Measurements from ENCODE around the gene COL23A1. TPM values are rescaled to one million over a fixed set of nuclear protein-coding genes. Genes with fewer than 3 reads are reported as not detected.

The COL23A1 gene
- total and polyA plus RNA-seq, 2 experiments from 2014 or later: 4.8 to 8.2 TPM

DNA sequence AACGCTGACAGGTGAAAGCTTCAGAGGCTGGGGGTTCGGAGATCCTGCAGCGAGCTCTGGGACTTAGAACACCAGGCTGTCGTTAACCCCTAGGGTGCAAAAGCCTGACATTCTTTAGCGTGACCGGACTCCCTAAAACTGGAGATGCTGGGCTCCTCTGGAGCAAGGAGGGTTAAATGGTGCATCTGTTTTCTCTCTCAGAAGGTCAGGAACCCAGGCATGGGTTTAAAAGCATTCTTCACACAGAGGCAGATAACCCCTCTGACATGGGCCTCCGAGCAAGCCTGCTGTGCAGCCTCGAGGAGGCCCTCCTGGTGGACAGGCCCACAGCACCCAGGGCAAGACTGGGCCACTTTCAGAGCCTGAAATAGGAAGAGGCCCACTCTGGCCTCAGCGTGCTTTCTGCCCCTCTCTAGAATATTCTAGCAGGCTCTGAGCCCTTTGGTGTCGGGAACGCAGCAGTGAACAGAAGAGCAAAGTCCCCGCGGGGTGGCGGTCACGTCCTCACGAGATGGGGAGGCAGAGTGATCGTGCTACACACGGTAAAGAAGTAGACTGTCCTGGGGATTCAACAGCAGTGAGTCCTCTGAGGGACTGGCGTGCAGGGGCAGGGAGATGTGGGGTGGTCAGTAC lies 124.8 kb downstream of the COL23A1 start:
- H3K79me2 ChIP-seq (replicated peaks; ENCODE audit: insufficient read depth): no peaks in the 10 kb centered on the region
- peaks cover 7% of the 10 kb centered on the region for H3K27me3 Mint-ChIP-seq (ENCODE audit: insufficient read depth, low read depth, poor library complexity)
- TF ChIP-seq STAT1 (IDR thresholded peaks at IDR 0.05; ENCODE audit: unreplicated experiment): no peak
- TF ChIP-seq, protein P1, sequence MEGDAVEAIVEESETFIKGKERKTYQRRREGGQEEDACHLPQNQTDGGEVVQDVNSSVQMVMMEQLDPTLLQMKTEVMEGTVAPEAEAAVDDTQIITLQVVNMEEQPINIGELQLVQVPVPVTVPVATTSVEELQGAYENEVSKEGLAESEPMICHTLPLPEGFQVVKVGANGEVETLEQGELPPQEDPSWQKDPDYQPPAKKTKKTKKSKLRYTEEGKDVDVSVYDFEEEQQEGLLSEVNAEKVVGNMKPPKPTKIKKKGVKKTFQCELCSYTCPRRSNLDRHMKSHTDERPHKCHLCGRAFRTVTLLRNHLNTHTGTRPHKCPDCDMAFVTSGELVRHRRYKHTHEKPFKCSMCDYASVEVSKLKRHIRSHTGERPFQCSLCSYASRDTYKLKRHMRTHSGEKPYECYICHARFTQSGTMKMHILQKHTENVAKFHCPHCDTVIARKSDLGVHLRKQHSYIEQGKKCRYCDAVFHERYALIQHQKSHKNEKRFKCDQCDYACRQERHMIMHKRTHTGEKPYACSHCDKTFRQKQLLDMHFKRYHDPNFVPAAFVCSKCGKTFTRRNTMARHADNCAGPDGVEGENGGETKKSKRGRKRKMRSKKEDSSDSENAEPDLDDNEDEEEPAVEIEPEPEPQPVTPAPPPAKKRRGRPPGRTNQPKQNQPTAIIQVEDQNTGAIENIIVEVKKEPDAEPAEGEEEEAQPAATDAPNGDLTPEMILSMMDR (conservative IDR thresholded peaks at IDR 0.05; ENCODE audit: low read depth in 2 of 2): peak in 1 of 2 experiments; percentile 28; a peak in 2 of 4 replicates
- peaks cover 46% of the 10 kb centered on the region for H3K4me1 Mint-ChIP-seq
- DNase-seq (ENCODE audit: low spot score) (no peak), ATAC-seq (no peak)
- H3K4me2 ChIP-seq: no peak overlapping the region
- no peak overlapping the region for H2AFZ ChIP-seq
- no peaks in the 10 kb centered on the region for H3K9me3 Mint-ChIP-seq
- H4K20me1 ChIP-seq (replicated peaks; ENCODE audit: insufficient read depth): no peaks in the 10 kb centered on the region
- peaks cover 24% of the 10 kb centered on the region for H3K4me1 ChIP-seq (ENCODE audit: insufficient read depth)
- no peaks in the 10 kb centered on the region for H3K36me3 Mint-ChIP-seq (ENCODE audit: low read depth)
- 0 out of 2 replicates have a peak, but pooled peaks cover 4% of the 10 kb centered on the region for H3F3A ChIP-seq (replicated peaks; ENCODE audit: low read depth)
- no peaks in the 10 kb centered on the region for H3K27me3 ChIP-seq (ENCODE audit: insufficient read depth)
- no peaks in the 10 kb centered on the region for H3K36me3 ChIP-seq (ENCODE audit: insufficient read depth)
- no peaks in the 10 kb centered on the region for H3K9me2 ChIP-seq (ENCODE audit: insufficient read depth)
- no peak overlapping the region for H3K4me3 Mint-ChIP-seq
- no peak overlapping the region for H3K4me3 ChIP-seq
- no peak overlapping the region for H3K27ac Mint-ChIP-seq
- H3K27ac ChIP-seq (ENCODE audit: low read depth): no peak overlapping the region

DNA sequence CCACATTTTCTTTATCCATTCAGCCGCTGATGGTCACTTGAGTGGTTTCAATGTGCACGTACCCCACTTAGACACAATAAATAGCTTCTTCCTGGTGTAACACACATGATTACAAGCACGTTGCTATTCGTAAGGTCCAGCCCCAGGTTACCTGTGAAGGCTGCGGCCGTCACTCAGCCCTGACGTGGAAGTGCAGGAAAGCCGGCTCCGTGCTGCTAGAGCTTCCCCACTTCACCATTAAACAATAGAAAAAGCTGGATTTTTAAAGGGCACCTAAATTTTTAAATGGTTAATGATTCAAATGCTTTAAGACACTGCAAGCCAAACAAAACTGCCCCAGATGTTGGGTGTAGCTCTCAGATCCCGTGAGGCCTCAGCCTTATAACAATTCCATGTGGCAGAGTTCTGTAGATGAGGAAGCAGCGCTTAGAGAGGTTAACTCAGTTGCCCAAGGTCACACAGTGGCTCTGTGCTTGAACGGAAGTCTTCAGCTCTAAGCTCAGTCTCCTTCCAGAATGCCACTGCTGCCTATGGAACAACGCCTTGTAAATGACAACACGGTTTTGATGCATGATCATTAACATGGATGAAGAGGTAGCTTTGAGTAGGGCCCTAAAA lies 125.7 kb downstream of the COL23A1 start:
- H3K4me1 Mint-ChIP-seq: peaks cover 42% of the 10 kb centered on the region
- H2AFZ ChIP-seq: no peak overlapping the region
- 0 out of 2 replicates have a peak, but pooled peaks cover 4% of the 10 kb centered on the region for H3F3A ChIP-seq (replicated peaks; ENCODE audit: low read depth)
- no peaks in the 10 kb centered on the region for H3K36me3 Mint-ChIP-seq (ENCODE audit: low read depth)
- H3K9me2 ChIP-seq (ENCODE audit: insufficient read depth): no peaks in the 10 kb centered on the region
- no peaks in the 10 kb centered on the region for H4K20me1 ChIP-seq (replicated peaks; ENCODE audit: insufficient read depth)
- peaks cover 4% of the 10 kb centered on the region for H3K27me3 Mint-ChIP-seq (ENCODE audit: insufficient read depth, low read depth, poor library complexity)
- peaks cover 24% of the 10 kb centered on the region for H3K4me1 ChIP-seq (ENCODE audit: insufficient read depth)
- no peak overlapping the region for H3K4me3 ChIP-seq
- TF ChIP-seq ZNF114 (CRISPR knock-in tag; IDR thresholded peaks at IDR 0.05): no peak
- no peak for TF ChIP-seq NANOG (IDR thresholded peaks at IDR 0.05; ENCODE audit: borderline replicate concordance)
- H3K27me3 ChIP-seq (ENCODE audit: insufficient read depth): no peaks in the 10 kb centered on the region
- no peaks in the 10 kb centered on the region for H3K36me3 ChIP-seq (ENCODE audit: insufficient read depth)
- no peak for ATAC-seq
- no peak overlapping the region for H3K27ac ChIP-seq (ENCODE audit: low read depth)
- H3K27ac Mint-ChIP-seq: no peak overlapping the region
- DNase-seq (ENCODE audit: low spot score): no peak
- H3K4me3 Mint-ChIP-seq: no peak overlapping the region
- no peak overlapping the region for H3K4me2 ChIP-seq
- H3K79me2 ChIP-seq (replicated peaks; ENCODE audit: insufficient read depth): no peaks in the 10 kb centered on the region
- no peaks in the 10 kb centered on the region for H3K9me3 Mint-ChIP-seq

DNA sequence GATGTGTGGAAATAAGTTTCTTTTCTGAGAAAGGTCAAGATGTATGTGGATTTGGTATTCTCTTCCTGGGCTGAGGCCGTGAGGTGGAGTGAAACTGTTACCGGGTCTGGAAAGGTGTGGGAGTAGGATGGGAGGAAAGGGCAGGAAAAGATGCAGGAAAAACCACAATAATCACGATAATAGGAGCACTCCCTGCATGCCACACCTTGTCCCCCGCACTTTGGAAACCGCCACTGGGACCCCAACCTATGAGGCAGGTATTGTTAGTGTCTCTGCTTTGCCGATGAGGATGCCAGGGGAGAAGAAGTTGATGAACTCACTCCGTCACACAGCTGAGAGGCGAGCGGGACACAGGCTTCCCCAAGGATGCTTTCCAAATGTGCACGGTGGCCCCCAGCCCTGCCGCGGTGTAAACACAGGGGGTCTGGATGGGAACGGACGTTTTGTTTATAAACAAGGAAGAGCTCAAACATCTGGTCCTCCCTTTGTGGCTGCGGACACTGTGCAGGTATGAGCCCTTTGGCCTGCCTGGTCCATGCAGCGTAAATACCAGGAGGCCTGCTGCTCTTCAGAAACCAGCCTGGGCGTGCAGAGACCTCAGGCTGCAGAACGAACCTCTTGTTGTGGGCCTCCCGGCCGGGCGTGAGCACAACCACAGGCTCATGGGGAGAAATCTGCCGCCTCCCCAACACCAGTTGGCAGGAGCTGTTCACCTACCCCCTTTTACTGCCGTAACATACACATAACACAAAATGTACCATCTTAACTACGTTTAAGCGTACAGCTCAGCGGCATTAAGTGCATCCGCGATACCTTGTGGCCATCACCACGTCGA lies 126.7 kb downstream of the COL23A1 start:
- 0 out of 2 replicates have a peak, but pooled peaks cover 4% of the 10 kb centered on the region for H3F3A ChIP-seq (replicated peaks; ENCODE audit: low read depth)
- H3K4me1 ChIP-seq (ENCODE audit: insufficient read depth): peaks cover 24% of the 10 kb centered on the region
- no peak for DNase-seq (ENCODE audit: low spot score)
- no peak for TF ChIP-seq STAT1 (IDR thresholded peaks at IDR 0.05; ENCODE audit: unreplicated experiment)
- TF ChIP-seq EZH2phosphoT487 (IDR thresholded peaks at IDR 0.05; ENCODE audit: unreplicated experiment): no peak
- no peak for TF ChIP-seq ZNF114 (CRISPR knock-in tag; IDR thresholded peaks at IDR 0.05)
- TF ChIP-seq NANOG (IDR thresholded peaks at IDR 0.05; ENCODE audit: borderline replicate concordance): no peak
- TF ChIP-seq EZH2 (IDR thresholded peaks at IDR 0.05; ENCODE audit: low read depth, unreplicated experiment): no peak
- TF ChIP-seq CREB1 (CRISPR knock-in tag; IDR thresholded peaks at IDR 0.05; ENCODE audit: low read depth): no peak
- no peak for ATAC-seq
- H3K79me2 ChIP-seq (replicated peaks; ENCODE audit: insufficient read depth): no peaks in the 10 kb centered on the region
- H3K4me2 ChIP-seq: peak overlapping the region; percentile 34; the same call in 1 of the 2 replicates
- Mint-ChIP-seq H3K4me1 (peaks cover 40% of the 10 kb centered on the region), H3K27ac (peak overlapping the region; percentile 18; the same call in 1 of the 2 replicates), H3K4me3 (no peak overlapping the region), H3K36me3 (ENCODE audit: low read depth) (no peaks in the 10 kb centered on the region), H3K27me3 (ENCODE audit: insufficient read depth, low read depth, poor library complexity) (peaks cover 4% of the 10 kb centered on the region), H3K9me3 (no peaks in the 10 kb centered on the region)
- H4K20me1 ChIP-seq (replicated peaks; ENCODE audit: insufficient read depth): no peaks in the 10 kb centered on the region
- H3K9me2 ChIP-seq (ENCODE audit: insufficient read depth): no peaks in the 10 kb centered on the region
- 0 out of 2 replicates have a peak overlapping the region, but pooled peaks have one; percentile 20 for H3K27ac ChIP-seq (ENCODE audit: low read depth)
- no peaks in the 10 kb centered on the region for H3K36me3 ChIP-seq (ENCODE audit: insufficient read depth)
- no peak overlapping the region for H3K4me3 ChIP-seq
- no peaks in the 10 kb centered on the region for H3K27me3 ChIP-seq (ENCODE audit: insufficient read depth)
- no peak overlapping the region for H2AFZ ChIP-seq

Measured in GM23338 (cell line).